ENCODE measurements around the gene MRPL49. TPM values are rescaled to one million over a fixed set of nuclear protein-coding genes. Genes with fewer than 3 reads are reported as not detected.

MRPL49 gene
- total and polyA plus RNA-seq, 2 of the 13 experiments (the other 11 are each of a cell fraction or from before 2014, with no cell fraction given): 39.2 to 53.3 TPM

DNA sequence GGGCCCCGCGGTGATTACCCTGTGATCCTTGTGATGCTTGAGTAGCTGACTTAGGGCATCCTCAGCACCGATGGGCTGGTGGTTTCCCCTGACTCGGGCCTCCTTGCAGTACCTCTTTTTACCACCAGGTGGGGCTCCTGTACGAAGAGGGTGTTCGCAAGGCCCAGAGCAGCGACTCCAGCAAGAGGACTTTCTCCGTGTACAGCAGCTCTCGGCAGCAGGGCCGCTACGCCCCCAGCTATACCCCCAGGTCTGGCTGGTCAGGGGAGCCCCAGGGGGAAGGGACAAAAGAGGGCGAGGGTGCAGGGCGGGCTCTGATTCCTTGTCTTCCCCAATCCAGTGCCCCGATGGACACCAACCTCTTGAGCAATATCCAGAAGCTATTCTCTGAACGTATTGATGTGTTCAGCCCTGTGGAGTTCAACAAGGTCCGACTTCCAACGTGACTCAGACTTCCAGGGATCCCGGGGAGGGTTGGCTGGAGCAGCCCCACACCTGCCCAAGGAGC lies 11.7 kb upstream of the MRPL49 start (continued):
- no peak for TF ChIP-seq ZNF484 (CRISPR knock-in tag; IDR thresholded peaks at IDR 0.05; ENCODE audit: borderline replicate concordance, low read depth)
- TF ChIP-seq SOX6 (IDR thresholded peaks at IDR 0.05): no peak
- no peak for TF ChIP-seq SOX6 (CRISPR knock-in tag; IDR thresholded peaks at IDR 0.05)
- TF ChIP-seq, protein P1, sequence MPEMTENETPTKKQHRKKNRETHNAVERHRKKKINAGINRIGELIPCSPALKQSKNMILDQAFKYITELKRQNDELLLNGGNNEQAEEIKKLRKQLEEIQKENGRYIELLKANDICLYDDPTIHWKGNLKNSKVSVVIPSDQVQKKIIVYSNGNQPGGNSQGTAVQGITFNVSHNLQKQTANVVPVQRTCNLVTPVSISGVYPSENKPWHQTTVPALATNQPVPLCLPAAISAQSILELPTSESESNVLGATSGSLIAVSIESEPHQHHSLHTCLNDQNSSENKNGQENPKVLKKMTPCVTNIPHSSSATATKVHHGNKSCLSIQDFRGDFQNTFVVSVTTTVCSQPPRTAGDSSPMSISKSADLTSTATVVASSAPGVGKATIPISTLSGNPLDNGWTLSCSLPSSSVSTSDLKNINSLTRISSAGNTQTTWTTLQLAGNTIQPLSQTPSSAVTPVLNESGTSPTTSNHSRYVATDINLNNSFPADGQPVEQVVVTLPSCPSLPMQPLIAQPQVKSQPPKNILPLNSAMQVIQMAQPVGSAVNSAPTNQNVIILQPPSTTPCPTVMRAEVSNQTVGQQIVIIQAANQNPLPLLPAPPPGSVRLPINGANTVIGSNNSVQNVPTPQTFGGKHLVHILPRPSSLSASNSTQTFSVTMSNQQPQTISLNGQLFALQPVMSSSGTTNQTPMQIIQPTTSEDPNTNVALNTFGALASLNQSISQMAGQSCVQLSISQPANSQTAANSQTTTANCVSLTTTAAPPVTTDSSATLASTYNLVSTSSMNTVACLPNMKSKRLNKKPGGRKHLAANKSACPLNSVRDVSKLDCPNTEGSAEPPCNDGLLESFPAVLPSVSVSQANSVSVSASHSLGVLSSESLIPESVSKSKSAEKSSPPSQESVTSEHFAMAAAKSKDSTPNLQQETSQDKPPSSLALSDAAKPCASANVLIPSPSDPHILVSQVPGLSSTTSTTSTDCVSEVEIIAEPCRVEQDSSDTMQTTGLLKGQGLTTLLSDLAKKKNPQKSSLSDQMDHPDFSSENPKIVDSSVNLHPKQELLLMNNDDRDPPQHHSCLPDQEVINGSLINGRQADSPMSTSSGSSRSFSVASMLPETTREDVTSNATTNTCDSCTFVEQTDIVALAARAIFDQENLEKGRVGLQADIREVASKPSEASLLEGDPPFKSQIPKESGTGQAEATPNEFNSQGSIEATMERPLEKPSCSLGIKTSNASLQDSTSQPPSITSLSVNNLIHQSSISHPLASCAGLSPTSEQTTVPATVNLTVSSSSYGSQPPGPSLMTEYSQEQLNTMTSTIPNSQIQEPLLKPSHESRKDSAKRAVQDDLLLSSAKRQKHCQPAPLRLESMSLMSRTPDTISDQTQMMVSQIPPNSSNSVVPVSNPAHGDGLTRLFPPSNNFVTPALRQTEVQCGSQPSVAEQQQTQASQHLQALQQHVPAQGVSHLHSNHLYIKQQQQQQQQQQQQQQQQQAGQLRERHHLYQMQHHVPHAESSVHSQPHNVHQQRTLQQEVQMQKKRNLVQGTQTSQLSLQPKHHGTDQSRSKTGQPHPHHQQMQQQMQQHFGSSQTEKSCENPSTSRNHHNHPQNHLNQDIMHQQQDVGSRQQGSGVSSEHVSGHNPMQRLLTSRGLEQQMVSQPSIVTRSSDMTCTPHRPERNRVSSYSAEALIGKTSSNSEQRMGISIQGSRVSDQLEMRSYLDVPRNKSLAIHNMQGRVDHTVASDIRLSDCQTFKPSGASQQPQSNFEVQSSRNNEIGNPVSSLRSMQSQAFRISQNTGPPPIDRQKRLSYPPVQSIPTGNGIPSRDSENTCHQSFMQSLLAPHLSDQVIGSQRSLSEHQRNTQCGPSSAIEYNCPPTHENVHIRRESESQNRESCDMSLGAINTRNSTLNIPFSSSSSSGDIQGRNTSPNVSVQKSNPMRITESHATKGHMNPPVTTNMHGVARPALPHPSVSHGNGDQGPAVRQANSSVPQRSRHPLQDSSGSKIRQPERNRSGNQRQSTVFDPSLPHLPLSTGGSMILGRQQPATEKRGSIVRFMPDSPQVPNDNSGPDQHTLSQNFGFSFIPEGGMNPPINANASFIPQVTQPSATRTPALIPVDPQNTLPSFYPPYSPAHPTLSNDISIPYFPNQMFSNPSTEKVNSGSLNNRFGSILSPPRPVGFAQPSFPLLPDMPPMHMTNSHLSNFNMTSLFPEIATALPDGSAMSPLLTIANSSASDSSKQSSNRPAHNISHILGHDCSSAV (CRISPR knock-in tag; IDR thresholded peaks at IDR 0.05; ENCODE audit: borderline replicate concordance): no peak
- TF ChIP-seq ZNF572 (CRISPR knock-in tag; IDR thresholded peaks at IDR 0.05): no peak
- no peak for TF ChIP-seq SP1 (IDR thresholded peaks at IDR 0.05)
- TF ChIP-seq SP1 (CRISPR knock-in tag; IDR thresholded peaks at IDR 0.05): no peak
- no peak for TF ChIP-seq ZNF773 (CRISPR knock-in tag; IDR thresholded peaks at IDR 0.05; ENCODE audit: borderline replicate concordance)
- TF ChIP-seq ZNF775 (CRISPR knock-in tag; IDR thresholded peaks at IDR 0.05; ENCODE audit: borderline replicate concordance): no peak
- TF ChIP-seq, protein P2, sequence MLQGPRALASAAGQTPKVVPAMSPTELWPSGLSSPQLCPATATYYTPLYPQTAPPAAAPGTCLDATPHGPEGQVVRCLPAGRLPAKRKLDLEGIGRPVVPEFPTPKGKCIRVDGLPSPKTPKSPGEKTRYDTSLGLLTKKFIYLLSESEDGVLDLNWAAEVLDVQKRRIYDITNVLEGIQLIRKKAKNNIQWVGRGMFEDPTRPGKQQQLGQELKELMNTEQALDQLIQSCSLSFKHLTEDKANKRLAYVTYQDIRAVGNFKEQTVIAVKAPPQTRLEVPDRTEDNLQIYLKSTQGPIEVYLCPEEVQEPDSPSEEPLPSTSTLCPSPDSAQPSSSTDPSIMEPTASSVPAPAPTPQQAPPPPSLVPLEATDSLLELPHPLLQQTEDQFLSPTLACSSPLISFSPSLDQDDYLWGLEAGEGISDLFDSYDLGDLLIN (CRISPR knock-in tag; IDR thresholded peaks at IDR 0.05; ENCODE audit: borderline replicate concordance): no peak
- no peak for TF ChIP-seq MEF2D (CRISPR knock-in tag; IDR thresholded peaks at IDR 0.05)
- no peak for TF ChIP-seq FOXK2 (IDR thresholded peaks at IDR 0.05)
- TF ChIP-seq ZNF567 (CRISPR knock-in tag; IDR thresholded peaks at IDR 0.05; ENCODE audit: borderline replicate concordance): no peak
- TF ChIP-seq, protein P3, sequence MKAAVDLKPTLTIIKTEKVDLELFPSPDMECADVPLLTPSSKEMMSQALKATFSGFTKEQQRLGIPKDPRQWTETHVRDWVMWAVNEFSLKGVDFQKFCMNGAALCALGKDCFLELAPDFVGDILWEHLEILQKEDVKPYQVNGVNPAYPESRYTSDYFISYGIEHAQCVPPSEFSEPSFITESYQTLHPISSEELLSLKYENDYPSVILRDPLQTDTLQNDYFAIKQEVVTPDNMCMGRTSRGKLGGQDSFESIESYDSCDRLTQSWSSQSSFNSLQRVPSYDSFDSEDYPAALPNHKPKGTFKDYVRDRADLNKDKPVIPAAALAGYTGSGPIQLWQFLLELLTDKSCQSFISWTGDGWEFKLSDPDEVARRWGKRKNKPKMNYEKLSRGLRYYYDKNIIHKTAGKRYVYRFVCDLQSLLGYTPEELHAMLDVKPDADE (CRISPR knock-in tag; IDR thresholded peaks at IDR 0.05): no peak
- TF ChIP-seq SALL2 (CRISPR knock-in tag; IDR thresholded peaks at IDR 0.05): no peak
- TF ChIP-seq, protein P4, sequence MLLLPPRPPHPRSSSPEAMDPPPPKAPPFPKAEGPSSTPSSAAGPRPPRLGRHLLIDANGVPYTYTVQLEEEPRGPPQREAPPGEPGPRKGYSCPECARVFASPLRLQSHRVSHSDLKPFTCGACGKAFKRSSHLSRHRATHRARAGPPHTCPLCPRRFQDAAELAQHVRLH (CRISPR knock-in tag; IDR thresholded peaks at IDR 0.05; ENCODE audit: borderline replicate concordance, low read depth): no peak
- TF ChIP-seq ZNF772 (CRISPR knock-in tag; IDR thresholded peaks at IDR 0.05): no peak
- TF ChIP-seq ESRRA (CRISPR knock-in tag; IDR thresholded peaks at IDR 0.05; ENCODE audit: low read depth): no peak
- TF ChIP-seq, protein P5, sequence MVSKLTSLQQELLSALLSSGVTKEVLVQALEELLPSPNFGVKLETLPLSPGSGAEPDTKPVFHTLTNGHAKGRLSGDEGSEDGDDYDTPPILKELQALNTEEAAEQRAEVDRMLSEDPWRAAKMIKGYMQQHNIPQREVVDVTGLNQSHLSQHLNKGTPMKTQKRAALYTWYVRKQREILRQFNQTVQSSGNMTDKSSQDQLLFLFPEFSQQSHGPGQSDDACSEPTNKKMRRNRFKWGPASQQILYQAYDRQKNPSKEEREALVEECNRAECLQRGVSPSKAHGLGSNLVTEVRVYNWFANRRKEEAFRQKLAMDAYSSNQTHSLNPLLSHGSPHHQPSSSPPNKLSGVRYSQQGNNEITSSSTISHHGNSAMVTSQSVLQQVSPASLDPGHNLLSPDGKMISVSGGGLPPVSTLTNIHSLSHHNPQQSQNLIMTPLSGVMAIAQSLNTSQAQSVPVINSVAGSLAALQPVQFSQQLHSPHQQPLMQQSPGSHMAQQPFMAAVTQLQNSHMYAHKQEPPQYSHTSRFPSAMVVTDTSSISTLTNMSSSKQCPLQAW (CRISPR knock-in tag; IDR thresholded peaks at IDR 0.05): peak; percentile 17; the same call in 1 of the 2 replicates

Measured in HepG2 (cell line).